MM.1S (cell line): ENCODE measurements around the gene ABCB9.

Experiments
- EZH2 ChIP-seq: fragments of 300-600 bp; sonication (generic); optimal IDR thresholded peaks from 2 replicates; pipeline ENCODE3; 2017; ENCODE audit warnings: low read depth, mild to moderate bottlenecking, antibody characterized with exemption, low read length, mixed read lengths
- EZH2phosphoT487 ChIP-seq: fragments of 300-600 bp; sonication (generic); IDR thresholded peaks from 2 replicates; pipeline ENCODE4 v1.6.1; 2018; ENCODE audit warnings: antibody characterized with exemption, low read length
- TF ChIP-seq, protein P1 (sequence below): fragments of 300-600 bp; sonication (generic); IDR thresholded peaks from 2 replicates; pipeline ENCODE4 v1.5.1; 2016; ENCODE audit warnings: antibody characterized with exemption, low read length, mixed read lengths

DNA sequence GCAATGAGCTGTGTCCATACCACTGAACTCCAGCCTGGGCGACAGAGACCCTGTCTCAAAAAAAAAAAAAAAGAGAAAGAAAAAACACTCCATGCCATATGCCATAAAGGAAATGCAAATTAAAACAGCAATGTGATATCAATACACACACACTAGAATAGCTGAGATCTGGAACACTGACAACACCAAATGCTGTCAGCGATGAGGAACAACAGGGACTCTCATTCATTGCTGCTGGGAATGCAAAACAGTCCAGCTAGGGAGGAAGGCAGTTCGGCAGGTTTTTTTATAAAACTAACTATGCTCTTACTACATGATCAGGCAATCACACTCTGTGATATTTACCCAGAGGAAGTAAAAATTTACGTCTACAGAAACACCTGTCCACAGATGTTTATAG is 3.4 kb upstream of the ABCB9 start:
- TF ChIP-seq, protein P1, sequence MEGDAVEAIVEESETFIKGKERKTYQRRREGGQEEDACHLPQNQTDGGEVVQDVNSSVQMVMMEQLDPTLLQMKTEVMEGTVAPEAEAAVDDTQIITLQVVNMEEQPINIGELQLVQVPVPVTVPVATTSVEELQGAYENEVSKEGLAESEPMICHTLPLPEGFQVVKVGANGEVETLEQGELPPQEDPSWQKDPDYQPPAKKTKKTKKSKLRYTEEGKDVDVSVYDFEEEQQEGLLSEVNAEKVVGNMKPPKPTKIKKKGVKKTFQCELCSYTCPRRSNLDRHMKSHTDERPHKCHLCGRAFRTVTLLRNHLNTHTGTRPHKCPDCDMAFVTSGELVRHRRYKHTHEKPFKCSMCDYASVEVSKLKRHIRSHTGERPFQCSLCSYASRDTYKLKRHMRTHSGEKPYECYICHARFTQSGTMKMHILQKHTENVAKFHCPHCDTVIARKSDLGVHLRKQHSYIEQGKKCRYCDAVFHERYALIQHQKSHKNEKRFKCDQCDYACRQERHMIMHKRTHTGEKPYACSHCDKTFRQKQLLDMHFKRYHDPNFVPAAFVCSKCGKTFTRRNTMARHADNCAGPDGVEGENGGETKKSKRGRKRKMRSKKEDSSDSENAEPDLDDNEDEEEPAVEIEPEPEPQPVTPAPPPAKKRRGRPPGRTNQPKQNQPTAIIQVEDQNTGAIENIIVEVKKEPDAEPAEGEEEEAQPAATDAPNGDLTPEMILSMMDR, result no peak
- TF ChIP-seq EZH2 (no peak), EZH2phosphoT487 (no peak)
